Measurements from ENCODE around the gene STXBP2. TPM values are rescaled to one million over a fixed set of nuclear protein-coding genes. Genes with fewer than 3 reads are reported as not detected.
"Not testable (repeated sequence)": the region's sequence is repeated elsewhere in the genome, so short reads cannot be mapped to it uniquely, and the experiment has no call there.

Gene STXBP2
- total and polyA plus RNA-seq, 9 of the 15 experiments (the other 6 are each of a cell fraction or from before 2014, with no cell fraction given) = 2.5 to 163 (median 71.3) TPM

DNA sequence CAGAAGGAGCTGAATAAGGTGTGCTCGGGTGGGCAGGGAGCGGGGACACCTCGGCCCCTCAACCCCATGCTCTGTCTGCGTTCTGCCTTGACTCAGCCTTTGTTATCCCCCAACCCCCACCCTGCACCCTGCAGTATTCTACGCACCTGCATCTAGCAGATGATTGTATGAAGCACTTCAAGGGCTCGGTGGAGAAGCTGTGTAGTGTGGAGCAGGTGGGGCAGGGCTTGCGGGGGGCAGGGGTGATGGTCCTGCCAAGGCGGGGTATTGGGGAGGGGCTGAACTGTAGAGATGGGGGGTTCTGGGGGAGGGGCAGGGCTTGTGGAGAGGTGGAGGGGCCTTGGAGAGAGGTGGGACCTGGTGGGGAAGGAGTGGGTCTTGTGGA is 6.1 kb downstream of the STXBP2 start (continued):
- TF ChIP-seq, protein P1, sequence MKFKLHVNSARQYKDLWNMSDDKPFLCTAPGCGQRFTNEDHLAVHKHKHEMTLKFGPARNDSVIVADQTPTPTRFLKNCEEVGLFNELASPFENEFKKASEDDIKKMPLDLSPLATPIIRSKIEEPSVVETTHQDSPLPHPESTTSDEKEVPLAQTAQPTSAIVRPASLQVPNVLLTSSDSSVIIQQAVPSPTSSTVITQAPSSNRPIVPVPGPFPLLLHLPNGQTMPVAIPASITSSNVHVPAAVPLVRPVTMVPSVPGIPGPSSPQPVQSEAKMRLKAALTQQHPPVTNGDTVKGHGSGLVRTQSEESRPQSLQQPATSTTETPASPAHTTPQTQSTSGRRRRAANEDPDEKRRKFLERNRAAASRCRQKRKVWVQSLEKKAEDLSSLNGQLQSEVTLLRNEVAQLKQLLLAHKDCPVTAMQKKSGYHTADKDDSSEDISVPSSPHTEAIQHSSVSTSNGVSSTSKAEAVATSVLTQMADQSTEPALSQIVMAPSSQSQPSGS (CRISPR knock-in tag; IDR thresholded peaks at IDR 0.05) = no peak
- TF ChIP-seq ZBTB1 (CRISPR knock-in tag; IDR thresholded peaks at IDR 0.05; ENCODE audit: borderline replicate concordance, low read depth) = no peak

DNA sequence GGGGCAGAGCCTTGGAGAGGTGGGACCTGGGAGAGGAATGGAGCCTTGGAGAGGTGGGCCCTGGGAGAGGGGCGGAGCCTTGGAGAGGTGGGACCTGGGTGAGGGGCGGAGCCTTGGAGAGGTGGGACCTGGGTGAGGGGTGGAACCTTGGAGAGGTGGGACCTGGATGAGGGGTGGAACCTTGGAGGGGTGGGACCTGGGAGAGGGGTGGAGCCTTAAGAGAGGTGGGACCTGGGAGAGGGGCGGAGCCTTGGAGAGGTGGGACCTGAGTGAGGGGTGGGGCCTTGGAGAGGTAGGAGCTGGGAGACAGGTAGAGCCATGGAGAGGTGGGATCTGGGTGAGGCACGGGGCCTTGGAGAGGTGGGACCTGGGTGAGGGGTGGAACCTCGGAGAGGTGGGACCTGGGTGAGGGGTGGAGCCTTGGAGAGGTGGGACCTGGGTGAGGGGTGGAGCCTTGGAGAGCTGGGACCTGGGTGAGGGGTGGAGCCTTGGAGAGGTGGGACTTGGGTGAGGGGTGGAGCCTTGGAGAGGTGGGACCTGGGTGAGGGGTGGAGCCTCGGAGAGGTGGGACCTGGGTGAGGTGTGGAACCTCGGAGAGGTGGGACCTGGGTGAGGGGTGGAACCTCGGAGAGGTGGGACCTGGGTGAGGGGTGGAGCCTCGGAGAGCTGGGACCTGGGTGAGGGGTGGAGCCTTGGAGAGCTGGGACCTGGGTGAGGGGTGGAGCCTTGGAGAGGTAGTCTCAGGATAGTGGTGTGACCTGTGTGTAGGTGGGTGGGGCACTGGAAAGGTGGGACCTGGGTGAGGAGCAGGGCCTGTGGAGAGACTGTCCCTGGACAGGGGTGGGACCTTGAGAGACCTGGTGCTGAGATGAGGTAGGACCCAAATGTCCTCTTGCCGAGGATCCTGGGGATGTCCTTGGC is 7.0 kb downstream of the STXBP2 start:
- Histone ChIP-seq H3K4me1 (replicated peaks in 1 of 2; ENCODE audit: control insufficient read depth in 2 of 2, insufficient read depth in 2 of 2, low read length in 2 of 2) (peaks cover 0 to 65% of the 10 kb centered on the region in 2 experiments; a peak in 4 of 5 replicates), H3K79me2 (ENCODE audit: control insufficient read depth, insufficient read depth, low read length) (peaks cover 17% of the 10 kb centered on the region), H4K20me1 (replicated peaks; ENCODE audit: control insufficient read depth, insufficient read depth, low read length) (peaks cover 19% of the 10 kb centered on the region), H3K36me3 (ENCODE audit: control insufficient read depth, insufficient read depth, low read length) (peaks cover 70% of the 10 kb centered on the region; the same call in 2 of the 3 replicates)
- FAIRE-seq (peak; percentile 91), DNase-seq (ENCODE audit: extremely low read depth in 1 of 4, low spot score in 3 of 4) (peak; percentile 76 to 94 (median 86)), ATAC-seq (peak; percentile 82)
- intact Hi-C loops (cut with micrococcal nuclease); H3K4me3 ChIP-seq; H3K27me3 ChIP-seq (ENCODE audit: control insufficient read depth in 2 of 2, insufficient read depth in 2 of 2, low read length in 2 of 2); CTCF ChIA-PET (ENCODE audit: low intra/inter-chr PET ratio); H2AFZ ChIP-seq (ENCODE audit: low read depth, low read length); H3K4me2 ChIP-seq (ENCODE audit: insufficient read depth, low read length); BruUV-seq (replicated peaks); H3K27ac ChIP-seq (ENCODE audit: extremely low read depth, low read depth, low read length); H3K9me1 ChIP-seq (ENCODE audit: control insufficient read depth, insufficient read depth, low read length); H3K9me3 ChIP-seq (replicated peaks; ENCODE audit: control insufficient read depth, insufficient read depth, low read depth, low read length); in situ Hi-C loops (cut with MboI); H3K9ac ChIP-seq (ENCODE audit: insufficient read depth in 1 of 2, low read depth in 2 of 2, low read length in 2 of 2): not testable (repeated sequence)
- TF ChIP-seq POLR2G (IDR thresholded peaks at IDR 0.05; ENCODE audit: low read depth, low read length) = peak; percentile 33
- 0 out of 2 replicates have a peak, but pooled peaks have one; percentile 60 for TF ChIP-seq POLR2AphosphoS2 (IDR thresholded peaks at IDR 0.05; ENCODE audit: low read length)
- peak; percentile 68 for TF ChIP-seq RBFOX2 (IDR thresholded peaks at IDR 0.05; ENCODE audit: low read depth, low read length)
- WGBS (ENCODE audit: insufficient coverage, low coverage, missing lambda C conversion rate) = 60% methylated on average over 5 of the region's 10 CpGs
- POLR2A ChIA-PET = interaction anchor here (1.2 to 2.0 kb wide), 2 partner anchors 9 to 14 kb away, joined by 5 to 8 read pairs; partner anchors contain the start of genes PET100 and XAB2
